Transverse colon (tissue), 4 donors: ENCODE measurements around the gene STAC2. TPM values are rescaled to one million over a fixed set of nuclear protein-coding genes. Genes with fewer than 3 reads are reported as not detected.
"Not testable (repeated sequence)": the region's sequence is repeated elsewhere in the genome, so short reads cannot be mapped to it uniquely, and the experiment has no call there.

Experiments
- DNase-seq: peaks from one replicate; pipeline ENCODE4 v3.0.0-alpha.2; 2019
- H3K27ac ChIP-seq, 4 donors: fragments of 200-600 bp; sonication (generic); 2 replicates each; pipeline ENCODE4 v1.5.1; 2016 to 2018; ENCODE audit warnings: inconsistent platforms in 4 of 4
- H3K27me3 ChIP-seq: fragments of 200-600 bp; sonication (generic); 2 replicates; pipeline ENCODE4 v1.5.1; 2017; ENCODE audit warnings: inconsistent platforms
- H3K36me3 ChIP-seq, 4 donors: fragments of 200-600 bp; sonication (generic); 2 replicates each; pipeline ENCODE4 v1.5.1; 2017 to 2019; ENCODE audit warnings: inconsistent platforms in 4 of 4
- H3K4me1 ChIP-seq, 4 donors: fragments of 200-600 bp; sonication (generic); 2 replicates each; pipeline ENCODE4 v1.5.1; 2017 to 2020; ENCODE audit warnings: inconsistent platforms in 4 of 4
- H3K4me3 ChIP-seq, 4 donors: fragments of 200-600 bp; sonication (generic); 1 replicate in 1 of 4; 2 replicates in 3 of 4; pipeline versions ENCODE4 v1.5.1 to v1.6.1; 2017 to 2019; ENCODE audit warnings: inconsistent platforms in 4 of 4
- H3K9me3 ChIP-seq, 2 donors: fragments of 200-600 bp; sonication (generic); 2 replicates each; pipeline ENCODE4 v1.5.1; 2017 to 2019; ENCODE audit warnings: inconsistent platforms in 2 of 2
- CTCF ChIP-seq, 5 experiments: fragments of 200-600 bp in 3 of 5; fragments of 450-650 bp in 2 of 5; sonication (generic) in 3 of 5; IDR thresholded peaks; 1 replicate in 2 of 5; 2 replicates in 3 of 5; pipeline ENCODE4 v1.5.1; 2016 to 2017; ENCODE audit warnings: antibody characterized with exemption in 5 of 5, inconsistent platforms in 3 of 5, mild to moderate bottlenecking in 2 of 5, moderate library complexity in 1 of 5
- EP300 ChIP-seq: sonication (generic); formaldehyde crosslinking; IDR thresholded peaks from one replicate; pipeline ENCODE4 v1.6.1; 2017; ENCODE audit warnings: antibody characterized with exemption, low read depth
- POLR2A ChIP-seq: fragments of 450-650 bp; IDR thresholded peaks from one replicate; pipeline ENCODE4 v1.6.1; 2016; ENCODE audit warnings: antibody characterized with exemption, mild to moderate bottlenecking, moderate library complexity
- POLR2AphosphoS5 ChIP-seq, 3 donors: sonication (generic); formaldehyde crosslinking; IDR thresholded peaks; one replicate each; pipeline ENCODE4 v1.6.1; 2016; ENCODE audit warnings: antibody characterized with exemption in 3 of 3
- WGBS, 2 donors: methylation state at CpG; one replicate each; pipeline ENCODE4 v1.1.5; 2018; ENCODE audit warnings: low coverage in 1 of 2; 5-methylcytosine and 5-hydroxymethylcytosine counted together
- in situ Hi-C, 4 donors: fragments of 200-750 bp; cut with MboI; loops; one replicate each; pipeline versions ENCODE4 v1.15.0 to v1.15.1; 2017; ENCODE audit warnings: low sequenced_read_pairs in 3 of 4, low pct_ligation_motif_present in 1 of 4, low pct_unique_long_range_greater_than_20kb in 1 of 4
- intact Hi-C: fragments of 100-400 bp; cut with DNase I; formaldehyde crosslinking; loops from one replicate; pipeline ENCODE4 v1.15.1; 2023; ENCODE audit warnings: low total_unique reads
- total RNA-seq, 4 donors: library from RNA; depleted of rRNA; stranded (reverse); fragments of >200 nt; gene quantifications; one replicate each; pipeline ENCODE4 v1.1.0, GENCODE V29; 2016

The STAC2 gene
- total RNA-seq, 4 donors from 2014 or later, result not detected

- H3K4me3 ChIP-seq, result no peak overlapping the region
- peaks cover 0 to 54% (median 26%) of the 10 kb centered on the region in 4 donors for H3K36me3 ChIP-seq
- no peak for DNase-seq
- peaks cover 0 to 13% (median 5%) of the 10 kb centered on the region in 4 donors for H3K4me1 ChIP-seq
- intact Hi-C loops, result no loop called here
- no peak overlapping the region for H3K27ac ChIP-seq
- 87 to 88% methylated on average over 5 to 7 of the region's 7 CpGs for WGBS, 2 donors
- no peaks in the 10 kb centered on the region for H3K9me3 ChIP-seq
- TF ChIP-seq EP300 (no peak), POLR2A (no peak), CTCF (IDR thresholded peaks at IDR 0.05) (no peak), POLR2AphosphoS5 (IDR thresholded peaks at IDR 0.05) (no peak)
- no peaks in the 10 kb centered on the region for H3K27me3 ChIP-seq
- in situ Hi-C loops, result no loop called here
These were observed 35.5 kb upstream of the STAC2 start for GRCh38 chr17:39261286-39261685.

GRCh38 chr17:39252788-39253460, 27.2 kb upstream of the STAC2 start:
- no peaks in the 10 kb centered on the region for H3K27me3 ChIP-seq
- H3K9me3 ChIP-seq, result no peaks in the 10 kb centered on the region
- TF ChIP-seq POLR2AphosphoS5 (IDR thresholded peaks at IDR 0.05), result no peak
- no peak for TF ChIP-seq CTCF (IDR thresholded peaks at IDR 0.05)
- no peak for TF ChIP-seq POLR2A
- TF ChIP-seq EP300, result no peak
- intact Hi-C loops, result no loop called here
- DNase-seq, result no peak
- peaks cover 0 to 11% (median 1%) of the 10 kb centered on the region in 4 donors for H3K36me3 ChIP-seq
- in situ Hi-C loops, result no loop called here
- peaks cover 0 to 13% (median 5%) of the 10 kb centered on the region in 4 donors for H3K4me1 ChIP-seq
- WGBS, 2 donors, result 64 to 91% methylated on average over 4 to 7 of the region's 7 CpGs
- no peak overlapping the region for H3K27ac ChIP-seq
- H3K4me3 ChIP-seq, result no peak overlapping the region

- TF ChIP-seq CTCF (IDR thresholded peaks at IDR 0.05) (no peak), POLR2A (no peak), EP300 (no peak), POLR2AphosphoS5 (IDR thresholded peaks at IDR 0.05) (no peak)
- no peak overlapping the region for H3K27ac ChIP-seq
- peaks cover 0 to 6% (median 3%) of the 10 kb centered on the region in 4 donors for H3K4me1 ChIP-seq
- DNase-seq, result no peak
- H3K9me3 ChIP-seq, result no peaks in the 10 kb centered on the region
- WGBS, 2 donors, result 67 to 75% methylated on average over 1 of the region's 1 CpG
- in situ Hi-C loops, result no loop called here
- intact Hi-C loops, result no loop called here
- no peaks in the 10 kb centered on the region for H3K27me3 ChIP-seq
- H3K4me3 ChIP-seq, result no peak overlapping the region
- peaks cover 0 to 9% (median 0%) of the 10 kb centered on the region in 4 donors for H3K36me3 ChIP-seq
These were observed 26.3 kb upstream of the STAC2 start for GRCh38 chr17:39251997-39252396.

- WGBS, 2 donors, result 93% methylated on average over 12 of the region's 12 CpGs; no CpG with 5 or more reads in 1 of the 2 donors
- H3K27me3 ChIP-seq, H3K9me3 ChIP-seq, H3K4me1 ChIP-seq, DNase-seq, H3K4me3 ChIP-seq, H3K36me3 ChIP-seq, in situ Hi-C loops, H3K27ac ChIP-seq, intact Hi-C loops: not testable (repeated sequence)
These were observed 24.3 kb upstream of the STAC2 start for GRCh38 chr17:39250076-39250475.

GRCh38 chr17:39246274-39246673, 20.5 kb upstream of the STAC2 start:
- Histone ChIP-seq H3K36me3 (no peaks in the 10 kb centered on the region), H3K9me3 (no peaks in the 10 kb centered on the region), H3K4me1 (peaks cover 0 to 4% (median 0%) of the 10 kb centered on the region in 4 donors), H3K27me3 (peaks cover 6% of the 10 kb centered on the region), H3K4me3 (no peak overlapping the region), H3K27ac (no peak overlapping the region)
- 48 to 60% methylated on average over 1 to 3 of the region's 3 CpGs for WGBS, 2 donors
- TF ChIP-seq POLR2AphosphoS5 (IDR thresholded peaks at IDR 0.05) (no peak), POLR2A (no peak), EP300 (no peak), CTCF (IDR thresholded peaks at IDR 0.05) (no peak)
- intact Hi-C loops (no loop called here), in situ Hi-C loops (no loop called here)
- DNase-seq, result no peak
